ENCODE data around the gene SRP14. TPM values are rescaled to one million over a fixed set of nuclear protein-coding genes. Genes with fewer than 3 reads are reported as not detected.

The SRP14 gene, protein sequence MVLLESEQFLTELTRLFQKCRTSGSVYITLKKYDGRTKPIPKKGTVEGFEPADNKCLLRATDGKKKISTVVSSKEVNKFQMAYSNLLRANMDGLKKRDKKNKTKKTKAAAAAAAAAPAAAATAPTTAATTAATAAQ
- 185 and 239 TPM in 2 replicates for total RNA-seq

DNA sequence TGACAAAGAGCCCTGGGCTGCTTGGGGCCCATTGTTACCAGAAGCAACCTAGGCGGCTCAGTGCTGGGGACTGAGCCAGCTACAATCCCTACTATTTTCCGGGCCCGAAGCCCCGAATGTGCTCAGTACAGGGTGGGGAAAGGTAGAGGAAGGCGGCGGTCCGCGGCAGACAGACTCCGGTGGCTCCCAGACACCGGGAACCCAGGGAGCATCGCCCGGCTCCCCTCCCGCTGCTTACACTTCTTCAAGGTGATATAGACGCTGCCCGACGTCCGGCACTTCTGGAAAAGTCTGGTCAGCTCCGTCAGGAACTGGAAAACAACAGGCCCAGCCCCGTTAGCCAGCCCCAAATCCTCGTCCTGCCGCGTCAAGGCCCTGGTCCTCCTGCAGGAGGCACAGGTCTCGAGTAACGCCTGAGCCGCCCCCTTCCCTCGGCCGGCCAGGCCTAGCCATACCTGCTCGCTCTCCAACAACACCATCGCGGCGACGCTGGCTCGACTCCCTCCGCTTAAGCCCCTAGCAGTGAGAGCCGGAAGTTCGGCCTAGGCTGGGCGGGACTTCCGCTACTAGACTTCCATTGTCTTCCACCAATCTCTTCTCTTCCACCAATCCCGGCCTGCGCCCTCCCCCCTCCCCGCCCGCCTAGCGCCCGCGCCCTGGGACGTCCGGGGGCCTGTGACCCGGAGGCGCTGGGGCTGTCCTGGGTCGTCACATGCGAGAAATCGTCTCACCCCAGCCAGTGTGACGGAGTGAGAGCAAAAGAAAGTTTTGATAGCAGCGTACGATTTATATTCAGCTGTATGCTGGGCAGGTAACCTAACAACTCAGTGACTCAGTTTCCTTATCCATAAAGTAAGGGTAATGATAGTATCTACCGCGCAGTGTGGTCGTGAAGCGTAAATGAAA, at the start of gene SRP14:
TSS of gene SRP14 (minus strand) at position 544 of the 906 bp plus-strand sequence. CDS start at position 479, 65 bp downstream.

Other genes with a start within 250 kb of the SRP14 start
- 70.0 and 108 TPM in 2 replicates for gene GPR176, start 118.9 kb downstream of the SRP14 start, total RNA-seq
- 59.6 and 65.8 TPM in 2 replicates for gene EIF2AK4, start 105.1 kb downstream of the SRP14 start, total RNA-seq
- 0.36 and 0.49 TPM in 2 replicates for gene BMF, start 69.7 kb upstream of the SRP14 start, total RNA-seq
- 5.0 and 8.7 TPM in 2 replicates for gene BUB1B, start 121.9 kb upstream of the SRP14 start, total RNA-seq
- 0.16 TPM in 1 of 2 replicates, not detected in the other for gene PAK6, start 199.9 kb upstream of the SRP14 start, total RNA-seq
- gene ANKRD63, start 243.9 kb upstream of the SRP14 start, total RNA-seq = not detected in 2 replicates